Measurements from ENCODE around the gene ZFP91. TPM values are rescaled to one million over a fixed set of nuclear protein-coding genes. Genes with fewer than 3 reads are reported as not detected.

Gene ZFP91
- total RNA-seq, 4 donors from 2014 or later, result 45.9 to 52.4 (median 47.5) TPM

- Histone ChIP-seq H3K9me3 (no peaks in the 10 kb centered on the region), H3K27ac (peak overlapping the region; percentile 100), H3K4me1 (peaks cover 50% of the 10 kb centered on the region), H3K27me3 (no peaks in the 10 kb centered on the region), H3K4me3 (peak overlapping the region; percentile 28), H3K36me3 (peaks cover 14% of the 10 kb centered on the region)
- 21% methylated on average over 4 of the region's 4 CpGs for WGBS
- DNase-seq (ENCODE audit: low spot score in 2 of 2), result peak; percentile 86 to 89
- TF ChIP-seq POLR2AphosphoS5 (IDR thresholded peaks at IDR 0.05) (no peak), POLR2A (IDR thresholded peaks at IDR 0.05) (no peak), CTCF (IDR thresholded peaks at IDR 0.05) (no peak), EP300 (IDR thresholded peaks at IDR 0.05) (no peak)
Measured at GRCh38 chr11:58573451-58574104, 5.3 kb upstream of the ZFP91 start.

- no peaks in the 10 kb centered on the region for H3K9me3 ChIP-seq
- TF ChIP-seq POLR2A (IDR thresholded peaks at IDR 0.05), result no peak
- no peak for TF ChIP-seq CTCF (IDR thresholded peaks at IDR 0.05)
- no peak for TF ChIP-seq EP300 (IDR thresholded peaks at IDR 0.05)
- TF ChIP-seq POLR2AphosphoS5 (IDR thresholded peaks at IDR 0.05), result no peak
- H3K27me3 ChIP-seq, result no peaks in the 10 kb centered on the region
- peak overlapping the region; percentile 100 for H3K27ac ChIP-seq
- H3K4me1 ChIP-seq, result peaks cover 50% of the 10 kb centered on the region
- H3K36me3 ChIP-seq, result peaks cover 2% of the 10 kb centered on the region
- no peak overlapping the region for H3K4me3 ChIP-seq
- no peak for DNase-seq (ENCODE audit: low spot score in 2 of 2)
Measured at GRCh38 chr11:58574881-58575280, 4.0 kb upstream of the ZFP91 start.

GRCh38 chr11:58575377-58576020 is 3.4 kb upstream of the ZFP91 start, which contains the start of gene LPXN:
Gene LPXN, minus strand, starts transcription at chr11:58575856. Its CDS starts 84 bp downstream, at chr11:58575772.
- Histone ChIP-seq H3K27me3 (no peaks in the 10 kb centered on the region), H3K9me3 (no peaks in the 10 kb centered on the region), H3K27ac (peak within 1 kb of the TSS; percentile 100), H3K4me3 (peak within 1 kb of the TSS; percentile 99), H3K4me1 (peaks cover 55% of the 10 kb centered on the region), H3K36me3 (no peaks in the 10 kb centered on the region)
- TF ChIP-seq CTCF (IDR thresholded peaks at IDR 0.05) (no peak), POLR2AphosphoS5 (IDR thresholded peaks at IDR 0.05) (no peak), POLR2A (IDR thresholded peaks at IDR 0.05) (no peak), EP300 (IDR thresholded peaks at IDR 0.05) (no peak)
- no peak for DNase-seq (ENCODE audit: low spot score in 2 of 2)
- 27% methylated on average over 6 of the region's 6 CpGs for WGBS

GRCh38 chr11:58576887-58577471 is 1.9 kb upstream of the ZFP91 start:
- Histone ChIP-seq H3K36me3 (no peaks in the 10 kb centered on the region), H3K27me3 (no peaks in the 10 kb centered on the region), H3K27ac (peak overlapping the region; percentile 100), H3K4me1 (peaks cover 70% of the 10 kb centered on the region), H3K9me3 (no peaks in the 10 kb centered on the region), H3K4me3 (peak overlapping the region; percentile 99)
- 15% methylated on average over 4 of the region's 4 CpGs for WGBS
- TF ChIP-seq CTCF (IDR thresholded peaks at IDR 0.05), result peak; percentile 8 to 32
- no peak for TF ChIP-seq POLR2AphosphoS5 (IDR thresholded peaks at IDR 0.05)
- no peak for TF ChIP-seq POLR2A (IDR thresholded peaks at IDR 0.05)
- no peak for TF ChIP-seq EP300 (IDR thresholded peaks at IDR 0.05)
- DNase-seq (ENCODE audit: low spot score in 2 of 2), result no peak

GRCh38 chr11:58577555-58578135 is 1.2 kb upstream of the ZFP91 start:
- peak; percentile 72 to 75 for TF ChIP-seq POLR2A (IDR thresholded peaks at IDR 0.05)
- no peak for TF ChIP-seq CTCF (IDR thresholded peaks at IDR 0.05)
- TF ChIP-seq POLR2AphosphoS5 (IDR thresholded peaks at IDR 0.05), result peak in 2 of 3 donors; percentile 19 to 89
- peak; percentile 23 for TF ChIP-seq EP300 (IDR thresholded peaks at IDR 0.05)
- Histone ChIP-seq H3K27ac (peak overlapping the region; percentile 100), H3K27me3 (no peaks in the 10 kb centered on the region), H3K9me3 (no peaks in the 10 kb centered on the region), H3K4me3 (peak overlapping the region; percentile 99), H3K4me1 (peaks cover 74% of the 10 kb centered on the region), H3K36me3 (no peaks in the 10 kb centered on the region)
- peak; percentile 82 to 85 for DNase-seq (ENCODE audit: low spot score in 2 of 2)
- WGBS, result under 1% methylated on average over 21 of the region's 21 CpGs
